RKO (cell line): ENCODE results near the gene SEPTIN2.
"Not testable (repeated sequence)": the region's sequence is repeated elsewhere in the genome, so short reads cannot be mapped to it uniquely, and the experiment has no call there.

ENCODE experiments used
- DNase-seq: peaks from one replicate; pipeline ENCODE4 v3.0.0-alpha.2; 2016; ENCODE audit warnings: low spot score

The SEPTIN2 gene

DNA sequence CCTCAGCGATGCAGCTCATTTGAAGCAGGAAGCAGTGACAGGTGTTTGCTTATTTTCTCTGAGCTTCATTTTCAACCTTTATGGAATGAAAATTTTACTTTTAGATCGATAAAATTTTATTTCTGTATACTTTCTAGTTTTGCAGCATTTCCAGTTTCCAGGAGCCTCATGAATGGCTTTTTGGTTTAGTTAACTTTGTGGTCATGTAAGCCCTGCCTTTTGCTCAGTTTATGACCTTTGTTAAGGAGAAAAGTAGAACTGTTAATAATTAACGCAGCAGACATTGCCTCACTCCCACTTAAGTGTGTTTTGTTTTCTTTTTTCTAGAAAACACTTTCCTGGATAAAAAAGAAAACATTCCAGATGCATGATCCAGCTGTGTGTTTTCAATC is 35.9 kb downstream of the SEPTIN2 start:
- DNase-seq: no peak

DNA sequence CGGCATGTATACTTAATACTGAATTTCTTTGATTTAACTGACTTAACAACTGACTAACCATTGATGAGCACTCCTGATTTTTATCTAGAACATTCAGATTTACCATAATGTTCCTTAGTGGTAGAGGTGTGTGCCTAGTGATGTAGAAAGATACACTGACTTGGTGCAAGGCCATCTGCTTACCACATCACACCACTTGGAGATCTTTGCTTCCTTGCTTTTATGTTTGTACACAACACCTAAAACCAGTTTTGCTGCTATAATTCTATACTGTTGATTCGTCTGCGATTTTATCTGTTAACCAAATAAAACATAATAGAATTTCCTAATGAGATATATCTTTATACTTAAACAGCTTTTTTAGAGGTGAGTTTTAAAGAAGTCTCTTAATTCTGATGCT is 36.5 kb downstream of the SEPTIN2 start:
- DNase-seq: no peak

- peak; percentile 82 for DNase-seq
Observed at GRCh38 chr2:241354668-241355658, 39.2 kb downstream of the SEPTIN2 start.

DNA sequence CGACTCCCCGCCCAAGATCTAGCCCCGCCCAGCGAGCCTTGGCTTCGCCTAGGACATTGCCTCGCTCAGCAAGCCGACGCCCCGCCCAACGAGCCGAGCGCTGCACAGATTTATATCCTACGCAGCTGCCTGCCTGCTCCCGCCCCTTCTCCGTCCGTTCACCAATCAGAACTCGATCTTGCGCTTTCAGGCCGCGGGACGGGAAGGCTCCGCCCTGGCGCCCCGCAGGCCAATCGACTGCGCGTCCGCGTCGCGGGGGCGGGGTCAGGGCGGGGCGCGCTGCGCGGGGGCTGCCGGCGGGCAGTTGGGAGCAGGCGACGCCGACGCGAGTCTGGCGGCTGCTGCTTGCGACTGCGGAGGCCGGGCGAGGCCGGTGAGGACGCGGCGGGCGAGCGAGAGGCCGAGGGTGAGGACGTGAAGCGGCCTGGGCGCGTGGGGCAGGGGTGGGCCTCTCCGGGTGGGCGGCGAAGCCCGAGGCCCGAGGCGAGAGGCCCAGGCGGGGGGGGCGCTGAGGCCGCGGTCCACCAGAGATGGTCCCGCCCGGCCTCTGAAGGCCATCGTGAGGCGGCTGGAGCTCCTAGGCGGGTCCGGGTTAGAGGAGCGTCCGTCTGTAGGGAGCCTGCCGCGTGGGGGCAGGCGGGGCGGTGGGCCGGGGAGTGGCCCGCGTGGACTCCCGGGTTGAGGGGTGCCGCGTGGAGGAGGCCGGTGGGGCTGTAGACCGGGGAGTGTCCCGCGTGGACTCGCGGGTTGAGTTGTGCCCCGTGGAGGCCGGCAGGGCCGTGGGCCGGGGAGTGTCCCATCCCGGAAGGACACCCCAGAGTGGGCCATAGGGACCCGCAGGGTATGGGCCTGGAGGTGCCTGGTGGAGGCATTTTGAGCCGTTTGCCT is 40.5 kb downstream of the SEPTIN2 start, which contains the start of gene FARP2:
FARP2 (plus strand) TSS at position 303 of the 888 bp plus-strand sequence. CDS start 16,823 bp downstream, outside the sequence.
- DNase-seq: peak; percentile 99

- peak; percentile 19 for DNase-seq
Observed at GRCh38 chr2:241356871-241357260, 41.1 kb downstream of the SEPTIN2 start.

- DNase-seq: peak; percentile 25
Observed at GRCh38 chr2:241357531-241357930, 41.8 kb downstream of the SEPTIN2 start.

DNA sequence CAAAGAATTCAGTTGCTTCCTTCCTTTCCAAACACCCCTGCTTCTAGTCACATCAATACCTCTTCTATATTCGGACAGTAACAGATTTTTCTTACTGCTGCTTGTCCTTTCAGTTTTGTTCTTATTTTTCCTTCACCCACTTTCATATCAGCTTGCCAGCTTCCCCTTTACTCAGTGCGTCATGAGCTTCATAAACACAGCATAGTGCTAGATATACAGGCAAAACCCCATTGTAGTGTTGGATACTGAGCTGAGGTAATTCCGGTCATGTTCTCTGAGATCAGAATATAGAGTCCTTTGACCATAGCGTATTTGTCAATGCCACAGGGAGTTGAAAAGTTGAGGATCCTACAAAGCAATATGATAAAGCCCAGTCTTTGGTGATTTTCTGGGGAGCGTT is 42.7 kb downstream of the SEPTIN2 start:
- no peak for DNase-seq

GRCh38 chr2:241359481-241360045 is 43.8 kb downstream of the SEPTIN2 start:
- DNase-seq: no peak

DNA sequence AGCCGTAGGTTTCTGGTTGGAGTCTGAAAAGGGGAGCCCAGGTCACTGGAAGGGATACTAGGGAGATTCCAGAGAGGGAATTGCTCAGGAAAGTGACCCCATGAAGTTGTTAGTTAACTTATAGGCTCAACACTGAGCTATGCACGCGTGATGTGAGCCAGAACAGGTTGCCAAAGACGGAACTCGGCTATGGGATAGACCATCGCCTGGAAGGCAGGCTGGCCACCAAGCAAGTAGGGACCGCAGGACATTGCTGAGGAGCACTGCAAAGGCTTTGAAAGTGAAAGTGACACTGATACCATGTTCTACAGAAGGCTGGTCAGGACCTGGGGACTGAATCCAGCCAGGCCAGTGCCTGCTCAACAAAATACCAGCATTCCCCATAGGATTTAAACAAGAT is 47.7 kb downstream of the SEPTIN2 start:
- DNase-seq: no peak

DNA sequence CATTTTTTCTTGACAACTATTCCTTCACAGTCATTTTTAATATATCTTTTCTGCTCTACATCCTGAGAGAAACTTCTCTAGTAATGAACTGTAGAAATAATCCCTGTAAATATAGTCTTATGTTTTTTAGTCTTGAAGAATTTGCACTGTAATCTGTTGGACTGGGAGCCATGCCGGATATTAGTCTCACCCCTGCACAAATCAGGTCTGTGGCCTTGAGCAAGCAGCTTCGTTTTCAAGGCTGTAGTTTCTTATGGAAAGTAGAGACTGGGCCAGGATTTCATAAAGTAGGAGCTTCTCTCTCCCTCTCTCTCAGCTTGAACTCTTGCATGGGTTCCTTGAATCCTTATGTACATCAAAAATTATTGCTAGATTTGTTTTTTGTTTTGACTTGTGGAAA is 49.1 kb downstream of the SEPTIN2 start:
- DNase-seq: no peak

GRCh38 chr2:241366678-241367077 is 51.0 kb downstream of the SEPTIN2 start:
- DNase-seq: no peak

DNA sequence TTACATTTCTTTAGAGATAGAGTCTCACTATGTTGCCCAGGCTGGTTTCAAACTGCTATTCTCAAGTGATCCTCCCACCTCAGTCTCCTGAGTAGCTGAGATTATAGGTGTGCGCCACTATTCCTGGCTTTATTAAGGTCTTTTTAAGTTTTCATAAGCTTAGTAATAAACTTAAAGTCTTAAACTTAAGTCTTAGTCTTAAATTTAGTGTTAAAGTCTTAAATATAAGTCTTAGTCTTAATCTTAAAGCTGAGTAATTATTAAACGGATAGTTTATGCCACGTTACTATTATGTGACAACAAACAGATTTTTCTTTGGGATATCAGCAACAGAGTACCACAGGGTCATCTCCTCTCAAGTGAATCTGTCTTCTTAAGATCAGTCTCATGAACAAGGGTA is 52.9 kb downstream of the SEPTIN2 start:
- DNase-seq: no peak

DNA sequence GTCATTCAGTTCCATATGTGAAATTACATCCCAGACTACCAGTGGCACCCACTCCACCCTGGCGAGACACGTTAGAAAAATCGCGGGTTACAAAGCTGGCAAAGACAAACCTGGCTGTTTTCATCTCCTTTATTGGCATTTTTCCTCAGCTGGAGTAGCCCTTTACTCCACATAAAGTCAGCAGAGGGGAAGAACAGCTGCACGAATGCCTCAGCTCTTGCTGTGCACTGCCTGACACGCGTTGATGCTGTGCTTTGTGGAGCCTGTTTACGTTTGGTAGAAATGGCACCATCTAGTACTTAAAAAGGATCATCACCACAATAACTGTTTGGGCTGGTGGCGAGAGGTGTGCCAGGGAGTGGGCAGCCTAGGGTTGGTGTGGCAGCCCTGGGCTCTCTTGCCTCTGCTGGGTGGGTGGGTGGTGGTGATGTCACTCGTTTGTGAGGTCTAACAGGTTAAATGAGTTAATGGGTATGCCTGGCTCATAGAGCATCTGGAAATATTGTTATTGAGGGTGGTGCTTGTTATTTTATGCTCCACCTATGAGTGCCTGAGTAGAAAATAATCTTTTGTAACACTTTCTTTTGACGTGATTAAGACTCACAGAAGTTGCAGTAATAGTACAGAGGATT is 56.8 kb downstream of the SEPTIN2 start:
- no peak for DNase-seq

DNA sequence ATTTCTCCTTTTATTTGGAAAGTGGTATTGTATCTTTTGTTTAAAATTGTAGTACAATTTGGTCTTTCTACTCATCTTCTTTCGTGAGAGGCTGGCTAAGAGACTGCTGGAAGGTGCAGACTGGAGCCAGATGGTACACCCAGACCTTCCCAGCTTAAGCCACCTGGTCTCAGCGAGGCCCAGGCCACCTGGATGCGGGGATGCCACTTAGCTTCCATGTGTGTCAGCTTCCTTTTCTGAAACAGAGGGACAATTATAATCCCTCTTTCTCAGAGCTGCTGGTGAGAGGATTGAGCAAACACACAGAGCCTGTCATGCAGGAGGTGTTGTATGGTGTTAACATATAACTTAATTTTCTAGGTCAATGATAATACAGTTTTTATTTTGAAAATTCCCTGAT is 57.7 kb downstream of the SEPTIN2 start:
- no peak for DNase-seq

GRCh38 chr2:241373906-241374305 is 58.2 kb downstream of the SEPTIN2 start:
- DNase-seq: not testable (repeated sequence)

DNA sequence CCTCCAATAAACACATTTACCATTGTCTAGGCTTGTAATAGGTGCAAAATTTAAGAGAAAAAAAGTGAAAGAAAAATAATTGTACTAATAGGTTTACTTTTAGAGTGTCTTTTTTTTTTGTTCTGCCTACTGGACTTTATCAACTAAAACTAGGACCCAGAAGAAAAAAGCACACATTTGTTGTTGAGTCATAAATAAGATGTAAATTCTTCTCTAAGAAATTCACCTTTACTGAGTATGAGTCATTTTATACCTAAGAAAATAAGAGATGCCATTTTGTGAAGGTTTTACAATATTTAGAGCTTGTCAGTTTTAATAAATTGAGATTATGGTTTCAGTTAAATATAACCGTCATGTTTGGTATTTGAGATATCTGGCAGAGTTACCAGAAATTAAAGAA is 59.6 kb downstream of the SEPTIN2 start:
- DNase-seq: no peak

DNA sequence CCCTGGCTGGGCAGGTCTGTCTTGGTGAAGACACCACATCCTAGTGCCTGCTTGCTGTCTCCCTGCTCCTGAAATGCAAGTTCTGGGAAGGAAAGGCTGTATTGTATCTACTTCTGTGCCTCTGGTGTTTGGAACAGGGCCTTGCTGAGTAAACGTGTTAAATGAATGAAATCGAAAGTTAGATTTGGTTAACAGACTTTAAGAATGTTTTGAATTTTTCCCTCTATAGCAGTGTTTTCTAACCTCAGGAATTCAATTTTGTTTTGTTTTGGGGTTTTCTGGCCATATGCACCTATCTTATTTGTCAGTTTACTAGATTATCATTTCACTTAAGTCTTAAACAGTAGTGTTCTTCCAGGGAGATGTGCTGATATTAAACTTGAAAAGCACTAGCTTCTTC is 61.1 kb downstream of the SEPTIN2 start:
- no peak for DNase-seq

GRCh38 chr2:241378816-241379215 is 63.1 kb downstream of the SEPTIN2 start:
- no peak for DNase-seq

- no peak for DNase-seq
Observed at GRCh38 chr2:241379481-241380480, 64.1 kb downstream of the SEPTIN2 start.

GRCh38 chr2:241381872-241382271 is 66.1 kb downstream of the SEPTIN2 start:
- DNase-seq: no peak

DNA sequence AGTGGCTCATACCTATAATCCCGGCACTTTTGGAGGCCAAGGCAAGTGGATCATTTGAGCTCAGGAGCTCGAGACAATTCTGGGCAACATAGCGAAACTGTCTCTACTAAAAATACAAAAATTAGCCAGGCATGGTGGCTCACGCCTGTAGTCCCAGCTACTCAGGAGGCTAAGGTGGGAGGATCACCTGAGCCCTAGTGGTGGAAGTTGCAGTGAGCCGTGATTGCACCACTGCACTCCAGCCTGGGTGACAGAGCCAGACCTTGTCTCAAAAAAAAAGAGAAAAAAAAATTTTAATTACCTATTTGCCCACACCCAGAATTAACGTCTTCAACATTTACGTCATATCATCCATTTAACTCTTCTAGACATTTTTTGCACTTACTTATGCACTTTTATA is 69.7 kb downstream of the SEPTIN2 start:
- DNase-seq: not testable (repeated sequence)
